ENCODE results near the gene SSH3. TPM values are rescaled to one million over a fixed set of nuclear protein-coding genes. Genes with fewer than 3 reads are reported as not detected.

Gene SSH3
- polyA plus RNA-seq, 1 donor from 2014 or later = 0.89 TPM

DNA sequence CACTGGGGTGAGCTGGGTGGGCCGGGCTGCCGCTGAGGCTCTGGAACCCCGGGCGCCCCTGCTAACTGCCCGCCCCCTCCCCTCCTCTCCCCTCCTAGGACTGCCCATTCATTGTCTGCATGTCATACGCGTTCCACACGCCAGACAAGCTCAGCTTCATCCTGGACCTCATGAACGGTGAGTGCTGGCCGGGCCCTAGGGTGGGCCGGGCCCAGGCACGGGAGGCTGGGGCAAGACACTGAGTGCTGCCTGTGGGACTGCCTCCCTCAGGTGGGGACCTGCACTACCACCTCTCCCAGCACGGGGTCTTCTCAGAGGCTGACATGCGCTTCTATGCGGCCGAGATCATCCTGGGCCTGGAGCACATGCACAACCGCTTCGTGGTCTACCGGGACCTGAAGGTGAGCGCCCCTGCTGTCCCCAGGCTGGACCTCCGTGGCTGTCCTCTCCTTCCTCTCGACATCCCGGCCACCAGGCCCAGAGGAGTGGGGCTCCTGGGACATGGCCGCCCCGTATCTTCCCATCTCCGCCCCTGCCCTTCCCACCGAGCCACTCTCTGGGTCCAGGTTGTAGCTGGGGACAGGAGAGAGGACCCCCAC lies 21.7 kb upstream of the SSH3 start:
- H4K20me1 ChIP-seq (ENCODE audit: insufficient read depth) = no peaks in the 10 kb centered on the region
- H3K4me3 ChIP-seq (ENCODE audit: low read length) = no peak overlapping the region
- no peak overlapping the region for H2AFZ ChIP-seq (ENCODE audit: low read depth, low read length)
- no peaks in the 10 kb centered on the region for H3K9me2 ChIP-seq (ENCODE audit: insufficient read depth, low read length)
- no peak overlapping the region for H3K27ac ChIP-seq (ENCODE audit: low read length)
- H3K4me2 ChIP-seq (ENCODE audit: low read length) = no peak overlapping the region
- H3K9me3 ChIP-seq (ENCODE audit: low read length) = no peaks in the 10 kb centered on the region
- H3K9ac ChIP-seq (ENCODE audit: low read length) = no peak overlapping the region
- no peaks in the 10 kb centered on the region for H3K27me3 ChIP-seq (ENCODE audit: insufficient read depth, low read depth, low read length)
- no peaks in the 10 kb centered on the region for H3K36me3 ChIP-seq (ENCODE audit: insufficient read depth, low read length)
- no peak for TF ChIP-seq SMC3 (conservative IDR thresholded peaks at IDR 0.05; ENCODE audit: poor library complexity)
- TF ChIP-seq MXI1 (conservative IDR thresholded peaks at IDR 0.05; ENCODE audit: poor library complexity, severe bottlenecking) = no peak
- no peak for TF ChIP-seq EP300 (conservative IDR thresholded peaks at IDR 0.05; ENCODE audit: poor library complexity, severe bottlenecking)
- TF ChIP-seq, protein P1, sequence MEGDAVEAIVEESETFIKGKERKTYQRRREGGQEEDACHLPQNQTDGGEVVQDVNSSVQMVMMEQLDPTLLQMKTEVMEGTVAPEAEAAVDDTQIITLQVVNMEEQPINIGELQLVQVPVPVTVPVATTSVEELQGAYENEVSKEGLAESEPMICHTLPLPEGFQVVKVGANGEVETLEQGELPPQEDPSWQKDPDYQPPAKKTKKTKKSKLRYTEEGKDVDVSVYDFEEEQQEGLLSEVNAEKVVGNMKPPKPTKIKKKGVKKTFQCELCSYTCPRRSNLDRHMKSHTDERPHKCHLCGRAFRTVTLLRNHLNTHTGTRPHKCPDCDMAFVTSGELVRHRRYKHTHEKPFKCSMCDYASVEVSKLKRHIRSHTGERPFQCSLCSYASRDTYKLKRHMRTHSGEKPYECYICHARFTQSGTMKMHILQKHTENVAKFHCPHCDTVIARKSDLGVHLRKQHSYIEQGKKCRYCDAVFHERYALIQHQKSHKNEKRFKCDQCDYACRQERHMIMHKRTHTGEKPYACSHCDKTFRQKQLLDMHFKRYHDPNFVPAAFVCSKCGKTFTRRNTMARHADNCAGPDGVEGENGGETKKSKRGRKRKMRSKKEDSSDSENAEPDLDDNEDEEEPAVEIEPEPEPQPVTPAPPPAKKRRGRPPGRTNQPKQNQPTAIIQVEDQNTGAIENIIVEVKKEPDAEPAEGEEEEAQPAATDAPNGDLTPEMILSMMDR (IDR thresholded peaks at IDR 0.05; ENCODE audit: poor library complexity, severe bottlenecking) = no peak
- no peak for TF ChIP-seq TAF1 (IDR thresholded peaks at IDR 0.05; ENCODE audit: low read depth)
- TF ChIP-seq RAD21 (conservative IDR thresholded peaks at IDR 0.05) = no peak
- TF ChIP-seq POLR2AphosphoS5 (IDR thresholded peaks at IDR 0.05) = no peak
- no peak for TF ChIP-seq EZH2 (IDR thresholded peaks at IDR 0.05; ENCODE audit: borderline replicate concordance, insufficient read depth, low read length, poor library complexity, severe bottlenecking)
- H3K79me2 ChIP-seq (replicated peaks; ENCODE audit: insufficient read depth, low read length) = no peaks in the 10 kb centered on the region
- no peaks in the 10 kb centered on the region for H3F3A ChIP-seq (ENCODE audit: insufficient read depth, low read length, poor library complexity, severe bottlenecking)

DNA sequence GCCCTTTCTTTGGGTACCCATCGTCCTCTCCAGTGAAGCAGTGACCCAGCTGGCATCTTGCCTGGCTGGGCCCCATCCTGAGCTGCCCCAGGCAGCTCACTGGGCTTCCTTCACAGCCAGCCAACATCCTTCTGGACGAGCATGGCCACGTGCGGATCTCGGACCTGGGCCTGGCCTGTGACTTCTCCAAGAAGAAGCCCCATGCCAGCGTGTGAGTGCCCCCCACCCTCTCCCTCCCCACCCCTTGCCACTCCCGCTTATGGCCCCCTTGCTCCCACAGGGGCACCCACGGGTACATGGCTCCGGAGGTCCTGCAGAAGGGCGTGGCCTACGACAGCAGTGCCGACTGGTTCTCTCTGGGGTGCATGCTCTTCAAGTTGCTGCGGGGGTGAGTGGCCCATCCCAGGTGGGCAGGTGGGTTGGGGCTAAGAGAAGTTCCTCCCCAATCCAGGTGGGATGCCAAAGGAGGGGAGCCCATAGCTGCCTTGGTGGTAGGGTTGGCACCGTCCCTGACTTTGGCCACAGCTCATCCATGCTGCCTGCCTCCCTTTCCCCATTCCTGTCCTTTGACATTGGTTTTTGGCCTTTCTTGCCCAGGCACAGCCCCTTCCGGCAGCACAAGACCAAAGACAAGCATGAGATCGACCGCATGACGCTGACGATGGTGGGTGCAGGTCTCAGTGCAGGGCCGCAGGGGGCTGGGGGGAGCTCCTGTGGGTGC lies 21.0 kb upstream of the SSH3 start:
- Histone ChIP-seq H3K4me3 (ENCODE audit: low read length) (no peak overlapping the region), H3K9me3 (ENCODE audit: low read length) (no peaks in the 10 kb centered on the region), H3K9ac (ENCODE audit: low read length) (no peak overlapping the region), H2AFZ (ENCODE audit: low read depth, low read length) (no peak overlapping the region), H3K27ac (ENCODE audit: low read length) (no peak overlapping the region), H3K27me3 (ENCODE audit: insufficient read depth, low read depth, low read length) (no peaks in the 10 kb centered on the region), H3F3A (ENCODE audit: insufficient read depth, low read length, poor library complexity, severe bottlenecking) (no peaks in the 10 kb centered on the region), H4K20me1 (ENCODE audit: insufficient read depth) (no peaks in the 10 kb centered on the region), H3K79me2 (replicated peaks; ENCODE audit: insufficient read depth, low read length) (no peaks in the 10 kb centered on the region), H3K4me2 (ENCODE audit: low read length) (no peak overlapping the region), H3K9me2 (ENCODE audit: insufficient read depth, low read length) (no peaks in the 10 kb centered on the region), H3K36me3 (ENCODE audit: insufficient read depth, low read length) (no peaks in the 10 kb centered on the region)
- TF ChIP-seq, protein P2, sequence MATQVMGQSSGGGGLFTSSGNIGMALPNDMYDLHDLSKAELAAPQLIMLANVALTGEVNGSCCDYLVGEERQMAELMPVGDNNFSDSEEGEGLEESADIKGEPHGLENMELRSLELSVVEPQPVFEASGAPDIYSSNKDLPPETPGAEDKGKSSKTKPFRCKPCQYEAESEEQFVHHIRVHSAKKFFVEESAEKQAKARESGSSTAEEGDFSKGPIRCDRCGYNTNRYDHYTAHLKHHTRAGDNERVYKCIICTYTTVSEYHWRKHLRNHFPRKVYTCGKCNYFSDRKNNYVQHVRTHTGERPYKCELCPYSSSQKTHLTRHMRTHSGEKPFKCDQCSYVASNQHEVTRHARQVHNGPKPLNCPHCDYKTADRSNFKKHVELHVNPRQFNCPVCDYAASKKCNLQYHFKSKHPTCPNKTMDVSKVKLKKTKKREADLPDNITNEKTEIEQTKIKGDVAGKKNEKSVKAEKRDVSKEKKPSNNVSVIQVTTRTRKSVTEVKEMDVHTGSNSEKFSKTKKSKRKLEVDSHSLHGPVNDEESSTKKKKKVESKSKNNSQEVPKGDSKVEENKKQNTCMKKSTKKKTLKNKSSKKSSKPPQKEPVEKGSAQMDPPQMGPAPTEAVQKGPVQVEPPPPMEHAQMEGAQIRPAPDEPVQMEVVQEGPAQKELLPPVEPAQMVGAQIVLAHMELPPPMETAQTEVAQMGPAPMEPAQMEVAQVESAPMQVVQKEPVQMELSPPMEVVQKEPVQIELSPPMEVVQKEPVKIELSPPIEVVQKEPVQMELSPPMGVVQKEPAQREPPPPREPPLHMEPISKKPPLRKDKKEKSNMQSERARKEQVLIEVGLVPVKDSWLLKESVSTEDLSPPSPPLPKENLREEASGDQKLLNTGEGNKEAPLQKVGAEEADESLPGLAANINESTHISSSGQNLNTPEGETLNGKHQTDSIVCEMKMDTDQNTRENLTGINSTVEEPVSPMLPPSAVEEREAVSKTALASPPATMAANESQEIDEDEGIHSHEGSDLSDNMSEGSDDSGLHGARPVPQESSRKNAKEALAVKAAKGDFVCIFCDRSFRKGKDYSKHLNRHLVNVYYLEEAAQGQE (IDR thresholded peaks at IDR 0.05; ENCODE audit: borderline replicate concordance) = no peak
- TF ChIP-seq, protein P1 (IDR thresholded peaks at IDR 0.05; ENCODE audit: poor library complexity, severe bottlenecking) = no peak
- TF ChIP-seq TAF1 (IDR thresholded peaks at IDR 0.05; ENCODE audit: low read depth) (no peak), POLR2AphosphoS5 (IDR thresholded peaks at IDR 0.05) (no peak), EZH2 (IDR thresholded peaks at IDR 0.05; ENCODE audit: borderline replicate concordance, insufficient read depth, low read length, poor library complexity, severe bottlenecking) (no peak), MXI1 (conservative IDR thresholded peaks at IDR 0.05; ENCODE audit: poor library complexity, severe bottlenecking) (no peak), SMC3 (conservative IDR thresholded peaks at IDR 0.05; ENCODE audit: poor library complexity) (no peak), EP300 (conservative IDR thresholded peaks at IDR 0.05; ENCODE audit: poor library complexity, severe bottlenecking) (no peak), RAD21 (conservative IDR thresholded peaks at IDR 0.05) (no peak)

All from neural cell (in vitro differentiated cells).